HepG2 (cell line): ENCODE measurements around the gene STX8. TPM values are rescaled to one million over a fixed set of nuclear protein-coding genes. Genes with fewer than 3 reads are reported as not detected.

Experiments used
- ETV6 ChIP-seq: sonication (generic); formaldehyde crosslinking; conservative IDR thresholded peaks from 2 replicates; pipeline ENCODE4 v1.4.0; 2020; ENCODE audit warnings: missing genetic modification reagents
- HDAC6 ChIP-seq: fragments of 200-600 bp; sonication (generic); IDR thresholded peaks from 2 replicates; pipeline ENCODE4 v1.7.0; 2017; ENCODE audit warnings: mild to moderate bottlenecking, antibody characterized with exemption, low read length, low read depth
- ISX ChIP-seq: sonication (generic); formaldehyde crosslinking; conservative IDR thresholded peaks from 2 replicates; pipeline ENCODE4 v1.5.0; 2020; ENCODE audit warnings: missing genetic modification reagents
- KLF11 ChIP-seq: IDR thresholded peaks from 2 replicates; pipeline ENCODE4 v1.6.1; 2016; ENCODE audit warnings: missing compliant biosample characterization
- MYC ChIP-seq: sonication (generic); formaldehyde crosslinking; IDR thresholded peaks from 2 replicates; pipeline ENCODE4 v1.9.0; 2021; ENCODE audit warnings: missing genetic modification reagents, borderline replicate concordance
- NAIF1 ChIP-seq: sonication (generic); formaldehyde crosslinking; IDR thresholded peaks from 2 replicates; pipeline ENCODE4 v1.5.0; 2020; ENCODE audit warnings: mild to moderate bottlenecking, missing genetic modification reagents, borderline replicate concordance
- NR1H2 ChIP-seq: sonication (generic); formaldehyde crosslinking; IDR thresholded peaks from 2 replicates; pipeline ENCODE4 v1.8.1; 2022; ENCODE audit warnings: low read depth, missing genetic modification reagents, borderline replicate concordance
- PITX1 ChIP-seq: sonication (generic); formaldehyde crosslinking; IDR thresholded peaks from 2 replicates; pipeline ENCODE4 v1.5.1; 2020; ENCODE audit warnings: mild to moderate bottlenecking, missing genetic modification reagents
- RAD51 ChIP-seq: fragments of 450-650 bp; IDR thresholded peaks from 2 replicates; pipeline ENCODE4 v1.6.1; 2016; ENCODE audit warnings: borderline replicate concordance
- RBM22 ChIP-seq: fragments of 200-400 bp; formaldehyde crosslinking; optimal IDR thresholded peaks from 2 replicates; pipeline ENCODE3; 2017; ENCODE audit warnings: mild to moderate bottlenecking, low read length, moderate library complexity
- SALL1 ChIP-seq: sonication (generic); formaldehyde crosslinking; IDR thresholded peaks from 2 replicates; pipeline ENCODE4 v1.8.0; 2022; ENCODE audit warnings: mild to moderate bottlenecking, missing genetic modification reagents
- ZNF263 ChIP-seq: sonication (generic); formaldehyde crosslinking; IDR thresholded peaks from 2 replicates; pipeline ENCODE4 v1.4.0; 2020; ENCODE audit warnings: missing genetic modification reagents
- ZNF550 ChIP-seq: sonication (generic); formaldehyde crosslinking; IDR thresholded peaks from 2 replicates; pipeline ENCODE4 v1.4.0; 2020; ENCODE audit warnings: mild to moderate bottlenecking, missing genetic modification reagents, borderline replicate concordance
- ZNF607 ChIP-seq: sonication (generic); formaldehyde crosslinking; IDR thresholded peaks from 2 replicates; pipeline ENCODE4 v1.5.1; 2020; ENCODE audit warnings: missing genetic modification reagents, mild to moderate bottlenecking, borderline replicate concordance
- ZNF7 ChIP-seq: IDR thresholded peaks from 2 replicates; pipeline ENCODE4 v1.6.1; 2016; ENCODE audit warnings: missing biosample characterization, missing genetic modification reagents
- ZNF747 ChIP-seq: sonication (generic); formaldehyde crosslinking; IDR thresholded peaks from 2 replicates; pipeline ENCODE4 v1.8.1; 2023; ENCODE audit warnings: missing genetic modification reagents, mild to moderate bottlenecking, borderline replicate concordance
- polyA plus RNA-seq, 8 experiments: library from polyadenylated mRNA; depleted of rRNA in 3 of 8; stranded (reverse) in 7 of 8; unstranded in 1 of 8; fragments of >200 nt; fragmentation: Illumina TruSeq in 4 of 8; extraction: Trizol in 4 of 8; gene quantifications; 2 replicates each; pipeline versions ENCODE4 v1.2.1 to v1.2.3, GENCODE V29; 2011 to 2016; ENCODE audit warnings: low read depth in 4 of 8, missing spikeins in 1 of 8, mixed read lengths in 1 of 8; ENCODE audit not compliant: insufficient read depth in 1 of 8
- total RNA-seq, 5 experiments: library from RNA; depleted of rRNA; stranded (reverse); fragments of >200 nt; fragmentation: Illumina TruSeq; extraction: Trizol; gene quantifications; 2 replicates each; pipeline ENCODE4 v1.2.3, GENCODE V29; 2016; ENCODE audit warnings: low read depth in 1 of 5
- TF ChIP-seq, protein P1 (sequence below): sonication (generic); formaldehyde crosslinking; IDR thresholded peaks from 2 replicates; pipeline ENCODE4 v1.4.0; 2020; ENCODE audit warnings: missing genetic modification reagents
- TF ChIP-seq, protein P2 (sequence below): sonication (generic); formaldehyde crosslinking; IDR thresholded peaks from 2 replicates; pipeline ENCODE4 v1.4.0; 2020; ENCODE audit warnings: missing genetic modification reagents, low read depth, mild to moderate bottlenecking, borderline replicate concordance
- TF ChIP-seq, protein P3 (sequence below): IDR thresholded peaks from 2 replicates; pipeline ENCODE4 v1.6.1; 2016; ENCODE audit warnings: low read depth
- TF ChIP-seq, protein P4 (sequence below): sonication (generic); formaldehyde crosslinking; IDR thresholded peaks from 2 replicates; pipeline ENCODE4 v1.5.1; 2020; ENCODE audit warnings: missing genetic modification reagents, mild to moderate bottlenecking, borderline replicate concordance
- TF ChIP-seq, protein P5 (sequence below): sonication (generic); formaldehyde crosslinking; IDR thresholded peaks from 2 replicates; pipeline ENCODE4 v1.5.0; 2020; ENCODE audit warnings: missing genetic modification reagents
- TF ChIP-seq, protein P6 (sequence below): sonication (generic); formaldehyde crosslinking; IDR thresholded peaks from 2 replicates; pipeline ENCODE4 v1.4.0; 2020; ENCODE audit warnings: missing genetic modification reagents

STX8 gene
- total and polyA plus RNA-seq, 2 of the 13 experiments (the other 11 are each of a cell fraction or from before 2014, with no cell fraction given): 36.4 to 53.6 TPM

DNA sequence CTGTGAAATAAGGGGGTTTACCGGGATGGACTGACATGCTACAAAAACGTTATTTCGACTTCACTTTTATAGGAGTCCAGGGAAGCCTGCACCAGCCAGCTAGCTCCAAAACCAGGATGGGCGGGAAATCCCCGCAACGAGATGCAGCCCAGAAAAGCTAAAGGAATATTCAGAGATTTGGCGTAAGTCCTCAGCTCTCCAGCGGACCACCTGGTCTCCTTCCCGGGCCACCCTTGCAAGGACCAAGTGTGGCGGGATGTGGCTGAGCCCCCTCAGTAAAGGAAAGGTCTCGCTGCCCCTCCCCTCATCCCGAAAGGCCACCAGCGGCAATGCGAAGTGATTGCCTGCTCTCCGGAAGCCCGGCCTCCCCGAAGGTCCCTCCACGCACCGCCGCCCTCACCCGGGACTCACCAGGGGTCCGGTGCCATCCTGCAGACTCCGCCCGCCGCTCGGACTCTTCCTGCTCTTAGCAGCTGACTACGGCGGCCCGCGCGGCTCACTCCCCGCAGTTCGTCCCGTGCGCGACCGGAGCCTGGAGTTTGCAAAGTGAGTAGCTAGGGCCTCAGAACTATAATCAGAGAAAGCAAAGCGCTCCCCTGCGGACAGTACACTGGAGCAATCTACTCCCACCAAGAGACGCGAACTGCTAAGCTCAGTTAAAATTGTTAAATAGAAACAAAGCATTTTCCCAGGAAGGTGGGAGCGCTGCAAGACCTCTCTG, at the start of gene STX8 (continued):
- TF ChIP-seq, protein P1, sequence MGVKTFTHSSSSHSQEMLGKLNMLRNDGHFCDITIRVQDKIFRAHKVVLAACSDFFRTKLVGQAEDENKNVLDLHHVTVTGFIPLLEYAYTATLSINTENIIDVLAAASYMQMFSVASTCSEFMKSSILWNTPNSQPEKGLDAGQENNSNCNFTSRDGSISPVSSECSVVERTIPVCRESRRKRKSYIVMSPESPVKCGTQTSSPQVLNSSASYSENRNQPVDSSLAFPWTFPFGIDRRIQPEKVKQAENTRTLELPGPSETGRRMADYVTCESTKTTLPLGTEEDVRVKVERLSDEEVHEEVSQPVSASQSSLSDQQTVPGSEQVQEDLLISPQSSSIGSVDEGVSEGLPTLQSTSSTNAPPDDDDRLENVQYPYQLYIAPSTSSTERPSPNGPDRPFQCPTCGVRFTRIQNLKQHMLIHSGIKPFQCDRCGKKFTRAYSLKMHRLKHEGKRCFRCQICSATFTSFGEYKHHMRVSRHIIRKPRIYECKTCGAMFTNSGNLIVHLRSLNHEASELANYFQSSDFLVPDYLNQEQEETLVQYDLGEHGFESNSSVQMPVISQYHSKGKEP: no peak
- TF ChIP-seq ZNF263 (peak; percentile 49; the same call in 1 of the 2 replicates), RBM22 (no peak), ISX (CRISPR knock-in tag) (no peak), SALL1 (CRISPR knock-in tag) (peak; percentile 78), ZNF7 (no peak), RAD51 (no peak), KLF11 (CRISPR knock-in tag) (0 out of 2 replicates have a peak, but pooled peaks have one; percentile 36), PITX1 (CRISPR knock-in tag) (peak; percentile 59; the same call in 1 of the 2 replicates), HDAC6 (no peak), ZNF550 (CRISPR knock-in tag) (no peak), ZNF747 (0 out of 2 replicates have a peak, but pooled peaks have one; percentile 54), NAIF1 (peak; percentile 73; the same call in 1 of the 2 replicates), MYC (CRISPR knock-in tag) (peak; percentile 75; the same call in 1 of the 2 replicates), ZNF607 (CRISPR knock-in tag) (no peak), NR1H2 (CRISPR knock-in tag) (peak; percentile 53; the same call in 1 of the 2 replicates), ETV6 (0 out of 2 replicates have a peak, but pooled peaks have one; percentile 55)
- TF ChIP-seq, protein P2, sequence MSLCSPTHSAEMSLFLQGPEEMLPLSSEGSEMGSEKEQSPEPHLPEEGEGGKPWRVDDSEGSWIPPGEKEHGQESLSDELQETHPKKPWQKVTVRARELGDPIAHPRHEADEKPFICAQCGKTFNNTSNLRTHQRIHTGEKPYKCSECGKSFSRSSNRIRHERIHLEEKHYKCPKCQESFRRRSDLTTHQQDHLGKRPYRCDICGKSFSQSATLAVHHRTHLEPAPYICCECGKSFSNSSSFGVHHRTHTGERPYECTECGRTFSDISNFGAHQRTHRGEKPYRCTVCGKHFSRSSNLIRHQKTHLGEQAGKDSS: peak; percentile 83; the same call in 1 of the 2 replicates
- TF ChIP-seq, protein P3, sequence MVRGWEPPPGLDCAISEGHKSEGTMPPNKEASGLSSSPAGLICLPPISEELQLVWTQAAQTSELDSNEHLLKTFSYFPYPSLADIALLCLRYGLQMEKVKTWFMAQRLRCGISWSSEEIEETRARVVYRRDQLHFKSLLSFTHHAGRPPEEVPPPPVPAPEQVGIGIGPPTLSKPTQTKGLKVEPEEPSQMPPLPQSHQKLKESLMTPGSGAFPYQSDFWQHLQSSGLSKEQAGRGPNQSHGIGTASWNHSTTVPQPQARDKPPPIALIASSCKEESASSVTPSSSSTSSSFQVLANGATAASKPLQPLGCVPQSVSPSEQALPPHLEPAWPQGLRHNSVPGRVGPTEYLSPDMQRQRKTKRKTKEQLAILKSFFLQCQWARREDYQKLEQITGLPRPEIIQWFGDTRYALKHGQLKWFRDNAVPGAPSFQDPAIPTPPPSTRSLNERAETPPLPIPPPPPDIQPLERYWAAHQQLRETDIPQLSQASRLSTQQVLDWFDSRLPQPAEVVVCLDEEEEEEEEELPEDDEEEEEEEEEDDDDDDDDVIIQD: peak; percentile 90
- TF ChIP-seq, protein P4, sequence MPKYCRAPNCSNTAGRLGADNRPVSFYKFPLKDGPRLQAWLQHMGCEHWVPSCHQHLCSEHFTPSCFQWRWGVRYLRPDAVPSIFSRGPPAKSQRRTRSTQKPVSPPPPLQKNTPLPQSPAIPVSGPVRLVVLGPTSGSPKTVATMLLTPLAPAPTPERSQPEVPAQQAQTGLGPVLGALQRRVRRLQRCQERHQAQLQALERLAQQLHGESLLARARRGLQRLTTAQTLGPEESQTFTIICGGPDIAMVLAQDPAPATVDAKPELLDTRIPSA (CRISPR knock-in tag): no peak
- TF ChIP-seq, protein P5, sequence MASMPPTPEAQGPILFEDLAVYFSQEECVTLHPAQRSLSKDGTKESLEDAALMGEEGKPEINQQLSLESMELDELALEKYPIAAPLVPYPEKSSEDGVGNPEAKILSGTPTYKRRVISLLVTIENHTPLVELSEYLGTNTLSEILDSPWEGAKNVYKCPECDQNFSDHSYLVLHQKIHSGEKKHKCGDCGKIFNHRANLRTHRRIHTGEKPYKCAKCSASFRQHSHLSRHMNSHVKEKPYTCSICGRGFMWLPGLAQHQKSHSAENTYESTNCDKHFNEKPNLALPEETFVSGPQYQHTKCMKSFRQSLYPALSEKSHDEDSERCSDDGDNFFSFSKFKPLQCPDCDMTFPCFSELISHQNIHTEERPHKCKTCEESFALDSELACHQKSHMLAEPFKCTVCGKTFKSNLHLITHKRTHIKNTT (CRISPR knock-in tag): no peak
- TF ChIP-seq, protein P6, sequence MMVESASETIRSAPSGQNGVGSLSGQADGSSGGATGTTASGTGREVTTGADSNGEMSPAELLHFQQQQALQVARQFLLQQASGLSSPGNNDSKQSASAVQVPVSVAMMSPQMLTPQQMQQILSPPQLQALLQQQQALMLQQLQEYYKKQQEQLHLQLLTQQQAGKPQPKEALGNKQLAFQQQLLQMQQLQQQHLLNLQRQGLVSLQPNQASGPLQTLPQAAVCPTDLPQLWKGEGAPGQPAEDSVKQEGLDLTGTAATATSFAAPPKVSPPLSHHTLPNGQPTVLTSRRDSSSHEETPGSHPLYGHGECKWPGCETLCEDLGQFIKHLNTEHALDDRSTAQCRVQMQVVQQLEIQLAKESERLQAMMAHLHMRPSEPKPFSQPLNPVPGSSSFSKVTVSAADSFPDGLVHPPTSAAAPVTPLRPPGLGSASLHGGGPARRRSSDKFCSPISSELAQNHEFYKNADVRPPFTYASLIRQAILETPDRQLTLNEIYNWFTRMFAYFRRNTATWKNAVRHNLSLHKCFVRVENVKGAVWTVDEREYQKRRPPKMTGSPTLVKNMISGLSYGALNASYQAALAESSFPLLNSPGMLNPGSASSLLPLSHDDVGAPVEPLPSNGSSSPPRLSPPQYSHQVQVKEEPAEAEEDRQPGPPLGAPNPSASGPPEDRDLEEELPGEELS (CRISPR knock-in tag): peak; percentile 41; the same call in 1 of the 2 replicates
